Measurements from ENCODE around the gene IFITM5.
"Not testable (repeated sequence)": the region's sequence is repeated elsewhere in the genome, so short reads cannot be mapped to it uniquely, and the experiment has no call there.

The IFITM5 gene

GRCh38 chr11:311013-311748 is 11.9 kb upstream of the IFITM5 start:
- DNase-seq: not testable (repeated sequence)

- DNase-seq: not testable (repeated sequence)
Observed at GRCh38 chr11:309979-310572, 10.8 kb upstream of the IFITM5 start.

GRCh38 chr11:308740-309665 is 9.7 kb upstream of the IFITM5 start:
- not testable (repeated sequence) for DNase-seq

GRCh38 chr11:307766-308708 is 8.7 kb upstream of the IFITM5 start, which contains the start of gene IFITM2:
IFITM2 (plus strand) TSS chr11:307816; CDS start chr11:308193, 377 bp downstream.
- DNase-seq: peak; percentile 73

GRCh38 chr11:306645-307371 is 7.5 kb upstream of the IFITM5 start:
- DNase-seq: no peak

- DNase-seq: no peak
Observed at GRCh38 chr11:305844-306211, 6.5 kb upstream of the IFITM5 start.

- DNase-seq: peak; percentile 84
Observed at GRCh38 chr11:304915-305843, 5.9 kb upstream of the IFITM5 start.

GRCh38 chr11:304061-304506 is 4.8 kb upstream of the IFITM5 start:
- DNase-seq: peak; percentile 27

- no peak for DNase-seq
Observed at GRCh38 chr11:303363-303762, 4.0 kb upstream of the IFITM5 start.

GRCh38 chr11:299951-300735 is 817 bp upstream of the IFITM5 start:
- peak; percentile 63 for DNase-seq

- peak; percentile 18 for DNase-seq
Observed at GRCh38 chr11:298406-299065, 790 bp downstream of the IFITM5 start.

- DNase-seq: peak; percentile 65
Observed at GRCh38 chr11:297586-298405, 1.5 kb downstream of the IFITM5 start.

- DNase-seq: no peak
Observed at GRCh38 chr11:297051-297585, 2.2 kb downstream of the IFITM5 start.

- DNase-seq: no peak
Observed at GRCh38 chr11:296171-297050, 2.9 kb downstream of the IFITM5 start.

- no peak for DNase-seq
Observed at GRCh38 chr11:295351-296170, 3.8 kb downstream of the IFITM5 start.

- DNase-seq: no peak
Observed at GRCh38 chr11:294780-295179, 4.5 kb downstream of the IFITM5 start.

All from right hindlimb (tissue), 1 donor.